ENCODE measurements around the gene RABGAP1L.
"Not testable (repeated sequence)": the region's sequence is repeated elsewhere in the genome, so short reads cannot be mapped to it uniquely, and the experiment has no call there.

The RABGAP1L gene

DNA sequence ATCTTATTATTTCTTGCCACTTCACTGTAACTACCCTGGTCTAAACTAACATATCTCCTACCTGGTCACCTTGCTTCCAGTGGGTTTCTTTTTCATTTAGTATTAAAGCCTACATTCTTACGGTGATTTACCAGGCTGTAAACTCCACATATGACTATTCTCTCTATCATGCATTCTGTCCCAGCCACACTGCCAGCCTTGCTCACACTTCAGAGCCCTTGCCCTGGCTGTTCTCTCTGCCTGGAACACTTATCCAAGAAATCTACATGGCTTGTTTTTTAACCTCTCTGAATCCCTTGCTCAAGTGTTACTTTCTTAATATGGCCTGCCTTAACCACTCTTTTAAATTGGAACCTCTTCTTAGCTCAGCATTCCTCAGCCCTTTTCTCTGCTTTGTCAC lies 501.2 kb downstream of the RABGAP1L start:
- DNase-seq (ENCODE audit: low spot score): no peak

GRCh38 chr1:174663358-174663757 lies 504.0 kb downstream of the RABGAP1L start:
- no peak for DNase-seq (ENCODE audit: low spot score)

DNA sequence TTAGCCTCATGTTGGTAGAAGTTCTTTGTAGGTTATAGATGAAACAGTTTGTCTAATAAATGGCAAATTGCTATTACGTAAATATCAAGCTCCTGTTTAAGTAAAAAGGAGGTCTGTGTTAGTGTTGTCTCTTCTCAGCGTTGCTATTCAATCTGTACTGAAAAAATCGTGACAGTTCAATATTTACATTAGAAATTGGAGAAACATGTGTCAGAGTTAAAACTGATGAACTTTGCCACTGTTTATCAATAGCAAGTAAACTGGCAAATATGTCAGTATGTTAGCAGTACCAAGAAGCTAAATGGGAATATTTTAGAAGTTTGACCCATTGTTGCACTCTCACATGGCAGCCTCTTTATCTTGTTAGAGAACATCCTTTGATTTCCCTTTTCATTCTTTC lies 506.9 kb downstream of the RABGAP1L start:
- no peak for DNase-seq (ENCODE audit: low spot score)

DNA sequence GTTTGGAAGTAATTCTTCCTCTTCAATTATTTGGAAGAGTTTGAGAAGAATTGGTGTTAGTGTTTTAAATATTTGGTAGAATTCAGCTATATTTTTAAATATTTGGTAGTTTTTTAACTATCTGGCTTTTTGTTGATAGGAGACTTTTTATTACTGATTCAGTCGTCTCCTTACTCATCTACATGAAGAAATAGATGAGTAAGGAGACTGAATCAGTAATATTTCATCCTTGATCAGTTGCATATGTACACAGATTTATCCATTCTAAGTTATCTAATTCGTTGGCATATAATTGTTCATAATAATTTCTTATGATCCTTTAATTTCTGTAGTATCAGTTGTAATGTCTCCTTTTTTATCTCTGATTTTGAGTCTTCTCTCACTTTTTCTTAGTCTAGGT lies 512.5 kb downstream of the RABGAP1L start:
- no peak for DNase-seq (ENCODE audit: low spot score)

GRCh38 chr1:174676856-174677255 lies 517.5 kb downstream of the RABGAP1L start:
- no peak for DNase-seq (ENCODE audit: low spot score)

DNA sequence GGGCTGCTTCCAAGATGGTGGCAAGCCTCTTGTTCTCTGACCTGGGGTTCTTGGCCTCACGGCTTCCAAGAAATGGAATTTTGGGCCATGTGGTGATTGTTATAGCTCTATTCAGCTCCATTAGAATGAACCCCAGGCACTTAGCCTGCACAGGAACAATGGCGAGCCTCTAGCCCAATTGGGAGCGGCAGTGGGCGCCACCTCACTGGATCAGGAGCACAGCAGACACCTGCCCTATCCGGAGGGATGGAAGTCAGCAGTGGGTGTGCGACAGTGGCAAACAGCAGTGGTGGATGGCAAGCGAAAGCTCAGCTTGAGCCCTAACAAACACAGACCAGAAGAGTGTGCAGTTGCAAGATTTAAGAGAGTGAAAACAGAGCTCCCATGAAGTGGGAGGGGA lies 519.3 kb downstream of the RABGAP1L start:
- DNase-seq (ENCODE audit: low spot score): no peak

DNA sequence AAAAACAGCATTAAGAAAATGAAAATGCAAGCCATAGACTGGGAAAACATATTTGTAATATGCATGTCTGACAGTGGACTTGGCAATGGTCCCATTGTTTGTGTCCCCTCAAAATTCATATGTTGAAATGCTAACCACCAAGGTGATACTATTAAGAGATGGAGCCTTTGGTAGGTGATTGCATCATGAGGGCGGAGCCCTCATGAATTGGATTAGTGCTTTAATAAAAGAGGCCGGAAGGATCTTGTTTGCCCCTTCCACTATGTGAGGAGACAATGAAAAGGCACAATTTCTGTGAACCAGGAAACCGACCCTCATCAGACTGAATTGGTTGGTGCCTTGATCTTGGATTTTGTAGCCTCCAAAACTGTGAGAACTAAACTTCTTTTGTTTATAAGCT lies 520.8 kb downstream of the RABGAP1L start:
- DNase-seq (ENCODE audit: low spot score): no peak

- DNase-seq (ENCODE audit: low spot score): no peak
Observed at GRCh38 chr1:174682419-174683008, 523.2 kb downstream of the RABGAP1L start.

GRCh38 chr1:174686213-174686612 lies 526.9 kb downstream of the RABGAP1L start:
- DNase-seq (ENCODE audit: low spot score): no peak

- no peak for DNase-seq (ENCODE audit: low spot score)
Observed at GRCh38 chr1:174689524-174689923, 530.2 kb downstream of the RABGAP1L start.

- DNase-seq (ENCODE audit: low spot score): no peak
Observed at GRCh38 chr1:174690266-174690665, 530.9 kb downstream of the RABGAP1L start.

- DNase-seq (ENCODE audit: low spot score): peak; percentile 21
Observed at GRCh38 chr1:174692313-174692712, 533.0 kb downstream of the RABGAP1L start.

- no peak for DNase-seq (ENCODE audit: low spot score)
Observed at GRCh38 chr1:174693085-174693484, 533.8 kb downstream of the RABGAP1L start.

DNA sequence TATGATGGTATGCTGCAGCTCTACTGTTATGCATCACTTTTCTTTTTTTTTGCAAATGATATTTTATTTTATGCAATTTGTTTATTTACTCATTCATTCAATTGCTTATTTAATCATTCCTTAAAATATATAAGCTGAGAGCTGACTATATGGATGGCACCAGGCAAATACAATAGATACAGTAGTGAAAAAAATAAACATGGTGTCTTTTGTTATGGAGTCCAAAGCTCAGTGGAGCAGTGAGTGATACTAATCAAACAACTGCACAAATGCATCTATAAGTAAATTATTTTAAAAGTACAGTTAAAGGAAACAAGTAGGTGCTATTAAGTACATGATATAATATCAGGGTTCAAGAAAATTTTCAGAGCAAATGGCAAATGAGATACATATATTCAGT lies 534.2 kb downstream of the RABGAP1L start:
- not testable (repeated sequence) for DNase-seq (ENCODE audit: low spot score)

DNA sequence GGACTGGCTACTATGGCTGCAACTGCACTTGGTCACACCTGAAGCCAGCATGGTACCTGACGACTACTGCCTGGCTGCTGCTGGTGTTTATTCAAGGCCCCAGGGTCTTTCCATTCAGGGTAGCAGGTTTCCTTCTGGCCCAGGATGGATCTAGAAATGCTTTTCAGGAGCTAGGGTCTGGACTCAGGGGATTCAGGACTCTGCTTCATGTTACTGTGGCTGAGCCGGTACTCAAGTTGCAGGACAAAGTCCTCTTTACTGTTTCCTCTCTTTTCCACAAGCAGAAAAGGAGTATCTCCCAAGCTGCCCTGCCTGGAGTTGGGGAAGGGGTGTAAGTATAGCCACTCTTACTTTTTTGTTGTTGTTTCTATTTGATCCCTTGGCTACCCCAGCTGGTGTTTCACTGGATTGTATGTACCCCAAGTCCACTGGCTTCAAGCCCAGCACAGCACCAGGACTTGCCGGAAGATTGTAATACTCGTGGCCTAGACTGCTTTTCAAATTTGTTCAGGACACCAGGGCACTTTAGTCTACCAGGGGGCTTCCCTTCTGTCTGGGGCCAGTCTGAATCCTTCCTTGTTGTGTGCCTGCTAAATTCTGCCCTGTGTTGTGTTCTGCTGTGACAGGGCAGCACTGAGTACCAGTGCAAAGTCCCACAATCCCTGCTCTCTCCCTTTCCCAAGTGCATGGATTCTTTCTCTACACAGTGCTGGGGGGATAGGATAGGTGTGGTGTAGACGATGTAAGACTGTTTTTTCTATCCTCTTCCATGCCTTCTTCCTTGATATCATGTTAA lies 536.9 kb downstream of the RABGAP1L start:
- no peak for DNase-seq (ENCODE audit: low spot score)

GRCh38 chr1:174700314-174700713 lies 541.0 kb downstream of the RABGAP1L start:
- DNase-seq (ENCODE audit: low spot score): no peak

DNA sequence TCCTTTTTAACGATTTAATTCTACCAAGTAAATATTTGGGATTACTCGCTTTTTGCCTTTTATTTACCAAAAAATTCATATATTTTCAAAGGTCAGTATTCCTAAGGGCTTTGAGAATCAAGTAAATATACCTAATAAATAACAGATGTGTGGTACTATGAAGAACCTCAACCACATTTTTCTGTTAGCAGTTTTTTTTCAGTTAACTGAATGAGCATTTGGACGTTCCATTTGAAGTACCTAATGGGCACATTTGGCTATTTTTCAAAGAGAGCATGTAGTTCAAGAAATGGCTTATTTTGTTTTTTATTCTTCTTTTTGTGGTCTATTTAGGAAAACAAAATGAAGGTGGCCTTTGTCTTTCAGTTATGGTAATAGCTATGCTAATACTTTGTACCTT lies 541.5 kb downstream of the RABGAP1L start:
- DNase-seq (ENCODE audit: low spot score): no peak

GRCh38 chr1:174701565-174701964 lies 542.2 kb downstream of the RABGAP1L start:
- DNase-seq (ENCODE audit: low spot score): no peak

- no peak for DNase-seq (ENCODE audit: low spot score)
Observed at GRCh38 chr1:174702011-174702410, 542.7 kb downstream of the RABGAP1L start.

DNA sequence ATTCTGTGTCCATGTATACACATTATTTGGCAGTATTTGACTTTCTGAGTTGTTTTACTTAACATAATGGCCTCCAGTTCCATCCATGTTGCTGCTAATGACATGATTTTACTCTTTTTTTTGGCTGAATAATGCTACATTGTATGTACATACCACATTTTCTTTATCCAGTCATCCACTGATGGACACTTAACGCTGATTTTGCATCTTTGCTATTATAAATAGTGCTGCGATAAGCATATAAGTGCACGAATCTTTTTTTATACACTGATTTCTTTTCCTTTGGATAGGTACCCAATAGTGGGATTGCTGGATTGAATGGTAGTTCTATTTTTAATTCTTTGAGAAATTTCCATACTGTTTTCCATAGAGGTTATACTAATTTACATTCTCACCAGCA lies 544.0 kb downstream of the RABGAP1L start:
- no peak for DNase-seq (ENCODE audit: low spot score)

DNA sequence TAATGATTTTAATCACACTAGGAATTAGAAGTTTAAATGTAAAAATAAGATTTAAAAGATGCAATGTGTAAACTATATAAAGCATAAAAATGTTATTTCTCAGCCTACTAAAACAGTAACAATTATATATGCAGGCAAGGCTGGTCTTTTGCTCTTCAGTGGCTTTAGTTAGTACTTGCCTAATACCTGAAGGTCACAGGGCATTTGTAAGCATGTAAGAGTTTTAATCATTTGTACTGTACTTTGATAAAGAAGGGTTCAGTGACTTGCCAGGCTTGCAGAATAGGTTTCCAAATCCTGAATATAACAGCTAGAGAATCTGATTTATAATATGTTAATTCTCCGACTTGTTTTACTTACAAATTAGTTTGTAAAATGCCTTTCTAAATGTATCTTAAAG lies 545.0 kb downstream of the RABGAP1L start:
- no peak for DNase-seq (ENCODE audit: low spot score)

- DNase-seq (ENCODE audit: low spot score): no peak
Observed at GRCh38 chr1:174710868-174711845, 551.8 kb downstream of the RABGAP1L start.

- DNase-seq (ENCODE audit: low spot score): not testable (repeated sequence)
Observed at GRCh38 chr1:174711848-174712247, 552.5 kb downstream of the RABGAP1L start.
